Astrocyte (in vitro differentiated cells and primary cell): ENCODE data around the gene GMDS.

ENCODE experiments used
- CTCF ChIP-seq: IDR thresholded peaks from 2 replicates; pipeline ENCODE4 v1.5.1; 2011; ENCODE audit warnings: low read depth, mild to moderate bottlenecking, inconsistent platforms, low read length, moderate library complexity; ENCODE audit not compliant: insufficient read depth
- EZH2 ChIP-seq: IDR thresholded peaks from 2 replicates; pipeline ENCODE4 v1.6.1; 2012; ENCODE audit warnings: mild to moderate bottlenecking, low read length, inconsistent platforms; ENCODE audit not compliant: insufficient read depth

DNA sequence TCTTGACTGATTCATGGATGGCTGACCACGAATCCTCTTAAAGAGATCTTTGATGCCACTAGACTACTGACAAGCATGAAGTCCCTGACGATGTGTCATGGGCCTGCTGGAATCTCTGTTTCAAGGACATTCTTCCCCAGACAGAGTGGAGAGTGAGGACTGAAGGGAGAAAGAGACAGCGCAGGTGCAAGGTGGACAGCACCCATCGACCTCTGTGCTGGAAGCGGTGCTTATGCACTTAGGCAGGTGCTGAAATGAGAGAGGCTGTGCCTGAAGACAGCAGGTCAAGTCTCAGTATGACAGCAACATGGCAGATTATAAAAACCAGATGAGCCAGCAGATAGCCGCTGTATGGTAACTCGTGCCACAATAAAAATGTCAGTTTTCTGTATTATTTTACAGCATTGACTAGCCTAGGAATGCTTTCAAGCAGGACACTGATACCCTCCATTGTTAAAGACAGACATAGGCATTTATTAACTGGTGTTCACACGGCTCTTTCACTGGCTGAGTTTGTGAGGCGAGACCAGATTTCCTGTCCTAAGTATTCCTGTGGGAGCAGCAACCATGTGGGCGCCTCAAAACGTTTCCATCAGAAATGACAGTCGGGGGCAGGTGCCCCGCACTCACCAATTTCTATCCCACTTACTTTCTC lies 588.2 kb downstream of the GMDS start:
- TF ChIP-seq CTCF, result no peak
- TF ChIP-seq EZH2, result no peak
